Upper lobe of right lung (tissue), 1 donor: ENCODE results near the gene EPB42. TPM values are rescaled to one million over a fixed set of nuclear protein-coding genes. Genes with fewer than 3 reads are reported as not detected.

Experiments
- ATAC-seq: fragments of 200-7000 bp; cut with Tn5 transposase; one replicate; pipeline ENCODE4 v1.9.1; 2020; ENCODE audit warnings: mild to moderate bottlenecking, moderate library complexity
- DNase-seq: peaks from one replicate; pipeline ENCODE4 v3.0.0-alpha.2; 2020
- H3K27ac ChIP-seq: fragments of 200-600 bp; one replicate; pipeline ENCODE4 v1.8.0; 2022
- H3K27me3 ChIP-seq: fragments of 200-600 bp; one replicate; pipeline ENCODE4 v1.8.0; 2022; ENCODE audit warnings: mild to moderate bottlenecking
- H3K36me3 ChIP-seq: fragments of 200-600 bp; one replicate; pipeline ENCODE4 v1.8.0; 2022
- H3K4me1 ChIP-seq: fragments of 200-600 bp; one replicate; pipeline ENCODE4 v1.8.0; 2022
- H3K4me3 ChIP-seq: fragments of 200-600 bp; one replicate; pipeline ENCODE4 v1.8.0; 2022; ENCODE audit warnings: mild to moderate bottlenecking
- H3K9me3 ChIP-seq: fragments of 200-600 bp; one replicate; pipeline ENCODE4 v1.8.0; 2022
- intact Hi-C: fragments of 100-400 bp; cut with DNase I; formaldehyde crosslinking; loops from one replicate; pipeline ENCODE4 v1.11.0; 2022
- total RNA-seq: library from RNA; stranded (reverse); fragmentation: NEBNext Ultra II Directional; extraction: Animal tissue kit (Norgen Biotek cat#: 25700); gene quantifications from one replicate; pipeline ENCODE4 v1.2.1, GENCODE V29; 2021
- TF ChIP-seq, protein P1 (sequence below): fragments of 200-600 bp; IDR thresholded peaks from one replicate; pipeline ENCODE4 v1.8.0; 2022; ENCODE audit warnings: antibody characterized with exemption
- donor health status: DM: no; HTN: yes; CAD: no; lungs with severe emphysema.

Gene EPB42
- total RNA-seq, 1 donor from 2014 or later: not detected

GRCh38 chr15:43266386-43266785 lies 45.6 kb upstream of the EPB42 start:
- TF ChIP-seq, protein P1, sequence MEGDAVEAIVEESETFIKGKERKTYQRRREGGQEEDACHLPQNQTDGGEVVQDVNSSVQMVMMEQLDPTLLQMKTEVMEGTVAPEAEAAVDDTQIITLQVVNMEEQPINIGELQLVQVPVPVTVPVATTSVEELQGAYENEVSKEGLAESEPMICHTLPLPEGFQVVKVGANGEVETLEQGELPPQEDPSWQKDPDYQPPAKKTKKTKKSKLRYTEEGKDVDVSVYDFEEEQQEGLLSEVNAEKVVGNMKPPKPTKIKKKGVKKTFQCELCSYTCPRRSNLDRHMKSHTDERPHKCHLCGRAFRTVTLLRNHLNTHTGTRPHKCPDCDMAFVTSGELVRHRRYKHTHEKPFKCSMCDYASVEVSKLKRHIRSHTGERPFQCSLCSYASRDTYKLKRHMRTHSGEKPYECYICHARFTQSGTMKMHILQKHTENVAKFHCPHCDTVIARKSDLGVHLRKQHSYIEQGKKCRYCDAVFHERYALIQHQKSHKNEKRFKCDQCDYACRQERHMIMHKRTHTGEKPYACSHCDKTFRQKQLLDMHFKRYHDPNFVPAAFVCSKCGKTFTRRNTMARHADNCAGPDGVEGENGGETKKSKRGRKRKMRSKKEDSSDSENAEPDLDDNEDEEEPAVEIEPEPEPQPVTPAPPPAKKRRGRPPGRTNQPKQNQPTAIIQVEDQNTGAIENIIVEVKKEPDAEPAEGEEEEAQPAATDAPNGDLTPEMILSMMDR: no peak
- H3K27ac ChIP-seq: no peak overlapping the region

GRCh38 chr15:43260011-43260615 lies 39.3 kb upstream of the EPB42 start:
- DNase-seq (no peak), ATAC-seq (no peak)
- no peak overlapping the region for H3K4me3 ChIP-seq
- H3K27me3 ChIP-seq: no peaks in the 10 kb centered on the region
- H3K4me1 ChIP-seq: no peaks in the 10 kb centered on the region
- TF ChIP-seq, protein P1: no peak
- no peaks in the 10 kb centered on the region for H3K36me3 ChIP-seq
- intact Hi-C loops: no loop called here
- H3K27ac ChIP-seq: no peak overlapping the region
- no peaks in the 10 kb centered on the region for H3K9me3 ChIP-seq

More at GRCh38 chr15:43266386-43266785, 45.6 kb upstream of the EPB42 start:
- no peak for DNase-seq
- Histone ChIP-seq H3K36me3 (no peaks in the 10 kb centered on the region), H3K27me3 (peaks cover 4% of the 10 kb centered on the region), H3K4me1 (no peaks in the 10 kb centered on the region), H3K4me3 (no peak overlapping the region), H3K9me3 (no peaks in the 10 kb centered on the region)
- intact Hi-C loops: no loop called here
- ATAC-seq: no peak

GRCh38 chr15:43258781-43259180 lies 38.0 kb upstream of the EPB42 start:
- H3K36me3 ChIP-seq: no peaks in the 10 kb centered on the region
- H3K9me3 ChIP-seq: no peaks in the 10 kb centered on the region
- DNase-seq (no peak), ATAC-seq (no peak)
- no peaks in the 10 kb centered on the region for H3K27me3 ChIP-seq
- TF ChIP-seq, protein P1: no peak
- H3K4me1 ChIP-seq: no peaks in the 10 kb centered on the region
- intact Hi-C loops: no loop called here
- H3K4me3 ChIP-seq: no peak overlapping the region
- no peak overlapping the region for H3K27ac ChIP-seq

- no peaks in the 10 kb centered on the region for H3K27me3 ChIP-seq
- no peak for DNase-seq
- no peaks in the 10 kb centered on the region for H3K36me3 ChIP-seq
- no peak for ATAC-seq
- H3K4me3 ChIP-seq: no peak overlapping the region
- H3K27ac ChIP-seq: no peak overlapping the region
- no peaks in the 10 kb centered on the region for H3K9me3 ChIP-seq
- H3K4me1 ChIP-seq: no peaks in the 10 kb centered on the region
- intact Hi-C loops: no loop called here
- TF ChIP-seq, protein P1: no peak
Measured at GRCh38 chr15:43256341-43256740, 35.5 kb upstream of the EPB42 start.

DNA sequence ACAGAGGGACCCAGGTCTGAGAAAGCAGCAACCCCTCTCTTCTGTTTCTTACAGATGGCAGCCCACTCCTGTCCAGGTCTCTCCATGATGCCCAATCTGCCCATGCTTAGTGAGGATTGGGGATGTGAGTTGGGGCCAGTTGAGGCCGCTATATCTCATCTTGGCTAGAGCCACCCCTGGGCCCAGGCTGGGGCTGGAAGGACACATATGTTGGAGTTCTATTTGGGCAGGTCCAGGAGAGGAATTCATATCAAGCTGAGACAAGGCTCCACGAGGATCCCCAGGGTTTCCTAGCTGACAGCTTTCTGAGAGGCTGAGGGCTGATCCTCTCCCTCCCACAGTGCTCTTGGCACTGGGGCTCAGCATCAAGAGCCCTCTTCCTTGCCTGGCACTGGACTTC lies 34.6 kb upstream of the EPB42 start:
- no peak overlapping the region for H3K27ac ChIP-seq
- no peak for ATAC-seq
- no peaks in the 10 kb centered on the region for H3K4me1 ChIP-seq
- H3K27me3 ChIP-seq: no peaks in the 10 kb centered on the region
- H3K36me3 ChIP-seq: no peaks in the 10 kb centered on the region
- TF ChIP-seq, protein P1: no peak
- no peak for DNase-seq
- no peak overlapping the region for H3K4me3 ChIP-seq
- H3K9me3 ChIP-seq: no peaks in the 10 kb centered on the region
- intact Hi-C loops: no loop called here
